GM18870 (cell line): ENCODE results near the gene OR52H1.

Source experiments
- ATAC-seq: cut with Tn5 transposase; IDR thresholded peaks from one replicate; pipeline ENCODE4 v1.9.1; 2021; ENCODE audit warnings: moderate library complexity; ENCODE audit not compliant: unreplicated experiment

Gene OR52H1

DNA sequence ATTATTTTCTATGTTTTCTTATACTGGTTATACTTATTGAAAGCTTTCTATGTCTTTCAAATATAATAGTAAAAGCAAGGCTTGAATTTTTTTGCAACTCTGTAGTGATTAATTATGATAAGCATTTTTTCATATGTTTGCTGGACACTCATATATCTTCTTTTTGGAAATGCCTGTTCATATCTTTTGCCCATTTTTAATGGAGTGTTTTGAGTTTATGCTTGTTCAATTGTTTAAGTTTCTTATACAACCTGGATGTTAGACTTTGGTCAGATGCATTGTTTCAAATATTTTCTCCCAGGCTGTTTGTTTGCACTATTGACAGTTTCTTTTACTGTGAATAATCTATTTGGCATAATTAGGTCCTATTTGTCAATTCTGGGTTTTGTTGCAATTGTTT, 11.9 kb downstream of the OR52H1 start:
- no peak for ATAC-seq

DNA sequence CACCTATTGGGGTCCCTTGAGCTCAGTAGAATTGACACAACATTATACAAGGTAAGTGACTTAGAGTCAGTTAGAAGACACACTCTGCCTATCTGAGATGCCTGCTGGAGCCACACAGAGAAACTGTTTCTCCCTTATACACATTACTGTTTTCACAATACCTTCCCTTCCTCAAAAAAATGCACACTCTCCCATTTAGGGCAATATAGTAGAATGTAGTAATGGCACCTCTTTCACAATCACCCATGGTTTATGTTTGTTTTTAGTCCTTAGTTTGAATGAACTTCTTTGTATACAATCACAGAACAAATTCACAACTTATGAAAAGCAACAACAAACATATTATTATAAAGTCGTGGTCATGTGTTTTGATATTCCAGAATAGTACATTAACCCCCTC, 14.3 kb downstream of the OR52H1 start:
- no peak for ATAC-seq

DNA sequence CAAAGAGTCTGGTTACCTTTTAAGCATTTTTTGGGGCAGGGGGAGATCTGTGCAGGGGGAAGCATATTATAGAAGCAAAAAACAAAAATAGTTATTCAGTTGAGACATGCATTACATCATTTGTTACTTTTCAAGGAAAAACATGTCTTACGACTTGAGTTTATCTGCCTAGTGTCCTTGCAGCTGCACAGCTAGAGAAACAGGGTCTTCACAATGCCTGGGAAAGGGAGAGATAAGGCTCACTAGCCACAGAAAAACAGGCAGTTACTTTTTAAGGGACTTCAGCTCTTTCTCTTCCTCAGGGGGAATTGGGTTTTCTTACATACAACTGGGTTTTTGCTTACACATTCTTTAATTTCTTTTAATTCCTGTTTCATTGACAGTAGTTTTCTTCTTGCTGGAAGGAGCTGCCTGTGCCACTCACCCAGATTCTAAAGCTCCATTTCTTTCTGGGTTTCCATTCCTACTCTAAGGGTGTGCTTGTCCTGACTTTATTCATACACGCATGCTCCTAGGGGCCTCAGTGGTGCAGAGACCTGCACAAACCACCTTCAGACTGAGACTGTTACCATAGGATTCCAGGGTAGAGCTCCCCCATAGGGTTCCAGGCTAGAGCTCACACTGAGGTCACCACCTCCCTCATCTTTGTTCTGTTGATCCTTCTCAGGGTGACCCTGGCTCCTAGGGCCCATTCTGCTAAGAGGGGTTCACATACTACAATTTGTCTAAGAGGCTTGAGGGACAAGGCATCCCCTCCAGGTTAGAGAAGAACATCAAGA, 17.1 kb downstream of the OR52H1 start:
- no peak for ATAC-seq

DNA sequence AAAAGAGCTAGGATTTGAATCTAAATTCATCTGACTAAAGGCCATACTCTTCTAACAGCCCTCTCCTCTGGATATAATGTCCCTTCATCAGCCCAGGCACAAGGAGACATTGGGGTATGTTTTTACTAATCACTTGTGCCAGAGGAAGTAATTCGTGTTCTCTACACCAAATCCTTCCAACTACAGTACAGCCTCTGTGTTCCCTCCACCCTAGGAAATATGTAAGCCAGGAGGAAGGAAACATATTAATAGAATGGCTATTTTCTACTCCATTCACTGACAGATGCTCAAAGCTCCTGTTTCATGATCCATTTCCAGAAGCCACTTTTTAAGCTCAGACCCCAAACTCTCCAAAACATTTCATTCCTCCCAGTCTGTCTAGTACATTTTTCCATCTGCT, 19.8 kb downstream of the OR52H1 start:
- ATAC-seq = no peak

DNA sequence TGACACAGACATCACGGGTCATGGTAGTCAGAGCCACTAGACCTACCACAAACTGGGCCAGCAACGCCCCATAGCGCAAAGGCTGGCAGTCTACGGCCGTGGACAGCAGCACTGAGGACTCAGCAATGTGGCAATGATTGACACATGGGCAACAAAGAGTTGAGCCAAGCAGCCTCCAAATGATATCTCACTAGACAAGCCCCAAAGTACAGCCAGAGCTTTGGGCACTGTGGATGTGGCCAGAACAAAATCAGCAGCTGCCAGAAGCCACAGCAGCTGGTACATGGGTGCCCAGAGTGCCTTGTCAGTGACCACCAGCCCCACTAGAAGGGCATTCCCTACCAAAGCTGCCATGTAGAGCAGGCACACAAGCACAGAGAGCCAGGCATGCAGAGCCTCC, 20.6 kb downstream of the OR52H1 start:
- ATAC-seq = no peak

DNA sequence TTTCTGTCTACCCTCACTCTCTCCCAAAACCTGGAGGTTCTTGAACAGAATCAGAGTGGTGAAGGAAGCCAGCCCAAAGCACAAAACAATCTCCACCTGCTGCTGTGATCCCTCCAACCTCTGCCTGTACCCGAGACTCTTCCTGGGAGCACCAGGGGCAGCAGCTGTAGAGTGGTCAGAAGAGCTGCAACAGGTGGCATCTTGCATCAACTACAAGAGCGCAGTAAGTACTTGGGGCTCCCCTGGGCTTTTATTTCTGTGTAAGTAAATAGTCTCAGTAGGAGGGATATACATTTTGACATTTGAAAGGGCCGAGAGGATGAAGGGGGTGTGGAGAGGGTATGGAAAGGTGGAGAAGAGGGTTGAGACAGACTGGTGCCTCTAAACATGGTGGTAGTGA, 23.6 kb downstream of the OR52H1 start:
- ATAC-seq = no peak

DNA sequence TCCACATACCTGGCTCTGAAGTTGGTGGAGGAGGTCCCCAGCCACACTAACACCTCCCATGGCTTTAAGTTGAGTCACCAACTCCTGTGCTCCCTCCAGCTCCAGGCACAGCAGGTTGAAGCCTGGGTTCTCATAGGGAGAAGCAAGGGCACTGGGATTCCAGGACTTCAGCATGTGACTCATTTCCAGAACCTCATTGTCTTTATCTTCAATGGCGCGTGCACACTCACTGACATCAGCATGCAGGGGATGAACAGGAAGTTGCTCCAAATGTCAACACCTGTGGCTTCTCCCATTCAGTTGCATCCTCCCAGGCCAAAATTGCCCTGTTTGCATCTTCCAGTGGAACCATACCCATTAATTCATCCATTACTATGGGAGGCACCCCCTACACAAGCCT, 26.0 kb downstream of the OR52H1 start:
- no peak for ATAC-seq

DNA sequence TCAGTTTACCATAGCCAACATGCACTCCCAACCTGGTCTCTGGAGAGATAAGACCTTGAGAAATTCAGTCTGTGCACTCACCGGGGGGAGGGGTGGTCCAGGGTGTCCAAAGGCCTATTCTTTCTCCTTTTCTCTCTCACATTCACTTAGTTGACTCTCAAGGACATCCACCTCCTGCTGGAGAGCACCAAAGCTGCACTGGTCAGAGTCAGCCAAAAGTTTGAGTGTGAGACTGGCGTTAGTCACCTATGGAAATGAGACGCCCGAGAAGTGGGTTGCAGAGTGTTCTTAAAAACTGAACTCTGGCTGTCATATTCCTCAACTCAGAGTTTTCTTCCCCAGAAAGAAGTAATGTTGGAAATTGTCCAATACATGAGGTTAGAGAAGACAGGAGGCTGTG, 26.8 kb downstream of the OR52H1 start:
- no peak for ATAC-seq

DNA sequence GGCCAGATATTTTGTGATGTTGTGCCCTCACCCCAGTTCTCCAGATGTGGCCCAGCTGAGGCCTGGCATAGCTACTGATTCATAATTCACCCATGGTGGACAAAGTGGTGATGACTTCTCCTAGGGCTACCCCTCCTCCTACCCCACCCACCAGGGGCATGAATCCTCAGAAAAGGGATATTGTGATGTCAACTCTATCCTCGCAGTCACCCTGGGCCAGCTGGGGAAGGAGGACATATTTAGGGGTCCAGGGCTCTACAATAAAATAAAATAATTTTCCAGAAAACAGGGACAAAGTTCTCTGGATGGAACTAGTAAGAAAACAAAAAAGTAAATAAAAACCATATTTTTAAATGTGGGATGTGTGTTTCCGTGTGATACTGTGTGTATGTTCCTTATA, 31.7 kb downstream of the OR52H1 start, which contains the start of gene UBQLNL:
Gene UBQLNL (minus strand): TSS at position 101 of the 400 bp plus-strand sequence. CDS start 258 bp downstream, outside the sequence.
- no peak for ATAC-seq

DNA sequence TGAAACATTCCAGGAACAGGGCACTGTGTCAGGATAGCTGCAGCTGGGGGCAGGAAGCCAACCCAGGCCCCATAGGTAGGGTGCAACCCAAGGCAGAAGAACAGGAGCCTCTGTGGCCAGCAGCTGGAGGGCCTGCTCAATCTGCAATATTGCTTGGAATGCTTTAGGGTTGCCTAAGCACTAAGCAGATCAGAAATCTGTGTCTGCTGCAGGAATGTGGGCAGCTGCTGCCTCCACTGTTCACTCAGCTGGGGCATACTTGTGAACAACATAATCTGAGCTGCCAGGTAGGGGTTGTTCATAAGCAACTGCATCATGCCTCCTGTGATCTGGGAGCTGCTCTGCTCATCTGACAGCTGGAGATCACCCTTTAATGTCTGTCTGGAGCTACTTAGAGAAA, 33.5 kb downstream of the OR52H1 start:
- ATAC-seq = no peak

DNA sequence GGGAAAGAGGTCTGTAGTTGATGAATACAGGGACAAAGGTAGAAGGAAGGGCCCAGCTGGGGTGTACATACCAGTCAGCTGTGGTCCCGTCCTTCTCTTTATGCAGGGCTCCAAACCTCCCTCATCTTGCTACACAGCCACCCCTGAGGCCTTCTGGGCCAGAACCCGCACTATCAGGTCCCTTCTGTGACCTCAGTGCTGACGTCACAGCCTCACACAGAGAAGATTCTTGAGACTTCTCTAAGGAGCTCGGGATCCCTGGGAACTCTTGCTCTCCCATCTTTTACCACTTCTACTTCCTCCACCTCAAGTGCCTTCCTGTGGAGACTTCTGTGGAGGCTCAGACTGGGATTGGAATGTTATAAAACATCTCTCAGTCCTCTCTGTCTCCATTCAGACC, 38.5 kb downstream of the OR52H1 start, which contains the start of gene UBQLN3:
Gene UBQLN3 (minus strand): TSS at position 155 of the 400 bp plus-strand sequence. CDS start 399 bp downstream, outside the sequence.
- no peak for ATAC-seq

DNA sequence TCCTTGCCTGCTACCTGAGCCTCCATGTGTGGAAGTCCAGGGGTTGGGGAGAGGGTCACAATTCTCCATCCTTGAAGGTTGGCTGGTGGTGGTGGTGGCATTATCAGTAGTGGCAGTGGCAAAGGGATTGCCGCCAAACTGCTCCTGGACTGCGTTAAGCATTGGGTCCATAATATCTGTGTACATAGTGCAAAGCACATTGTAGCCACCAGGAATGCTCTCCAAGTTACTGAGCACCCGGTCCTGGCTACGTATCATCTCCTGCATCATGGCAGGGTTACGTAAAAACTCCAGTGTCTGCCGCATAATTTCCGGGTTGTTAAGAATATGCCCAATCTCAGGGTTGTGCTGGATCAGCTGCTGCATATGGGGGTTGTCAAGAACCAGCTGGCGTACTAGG, 39.7 kb downstream of the OR52H1 start:
- ATAC-seq = no peak

DNA sequence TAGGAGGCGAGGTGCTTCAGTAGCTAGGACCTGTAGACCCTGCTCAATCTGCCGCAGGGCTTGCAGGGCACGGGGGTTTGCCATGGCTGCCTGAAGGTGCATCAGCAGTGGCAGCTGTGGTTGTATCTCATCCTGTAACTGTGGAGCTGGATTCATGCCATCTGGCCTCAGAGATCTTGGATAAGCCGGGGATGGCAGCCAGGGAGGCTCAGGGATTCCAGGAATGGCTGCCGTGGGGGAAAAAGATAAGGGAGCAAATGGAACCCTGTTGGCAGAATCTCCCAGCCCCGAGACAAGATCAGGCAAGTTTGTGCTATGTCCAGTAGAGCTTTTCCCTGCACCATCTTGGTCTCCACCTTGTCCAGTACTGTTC, 40.4 kb downstream of the OR52H1 start:
- ATAC-seq = no peak

DNA sequence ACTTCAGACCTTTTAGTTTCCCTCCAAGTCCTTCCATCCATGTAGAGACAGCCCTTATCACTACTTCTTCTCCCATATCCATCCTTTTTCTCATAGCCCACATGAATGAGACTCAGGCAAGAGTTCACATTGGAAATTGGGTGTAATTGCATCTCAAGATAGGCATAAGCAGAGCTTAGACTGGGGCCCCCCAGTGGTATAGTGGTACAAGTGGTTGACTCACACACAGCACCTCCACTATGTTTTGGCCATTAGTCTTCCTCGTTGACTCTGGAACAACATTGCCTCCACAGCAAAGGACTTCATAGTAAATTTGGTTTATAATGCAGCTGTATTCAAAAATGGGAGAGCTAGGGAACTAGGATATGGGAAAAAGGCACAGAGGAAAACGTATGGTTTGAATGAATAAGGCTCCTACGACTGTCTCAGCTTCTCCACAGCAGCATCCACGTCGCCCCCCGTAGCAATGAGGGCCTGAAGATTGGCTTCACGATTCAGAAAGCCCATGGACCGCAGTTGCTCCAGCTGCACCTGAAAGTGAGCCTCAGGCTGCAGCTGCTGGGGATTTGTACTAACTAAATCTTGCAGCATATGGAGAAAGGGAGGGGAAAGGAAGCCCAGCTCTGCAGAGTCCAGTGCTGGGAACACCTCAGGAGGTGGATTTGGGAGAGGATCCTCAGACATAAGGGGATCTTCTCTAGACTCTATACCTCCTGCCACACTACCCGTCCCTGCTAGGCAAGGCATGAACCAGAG, 41.0 kb downstream of the OR52H1 start:
- no peak for ATAC-seq

DNA sequence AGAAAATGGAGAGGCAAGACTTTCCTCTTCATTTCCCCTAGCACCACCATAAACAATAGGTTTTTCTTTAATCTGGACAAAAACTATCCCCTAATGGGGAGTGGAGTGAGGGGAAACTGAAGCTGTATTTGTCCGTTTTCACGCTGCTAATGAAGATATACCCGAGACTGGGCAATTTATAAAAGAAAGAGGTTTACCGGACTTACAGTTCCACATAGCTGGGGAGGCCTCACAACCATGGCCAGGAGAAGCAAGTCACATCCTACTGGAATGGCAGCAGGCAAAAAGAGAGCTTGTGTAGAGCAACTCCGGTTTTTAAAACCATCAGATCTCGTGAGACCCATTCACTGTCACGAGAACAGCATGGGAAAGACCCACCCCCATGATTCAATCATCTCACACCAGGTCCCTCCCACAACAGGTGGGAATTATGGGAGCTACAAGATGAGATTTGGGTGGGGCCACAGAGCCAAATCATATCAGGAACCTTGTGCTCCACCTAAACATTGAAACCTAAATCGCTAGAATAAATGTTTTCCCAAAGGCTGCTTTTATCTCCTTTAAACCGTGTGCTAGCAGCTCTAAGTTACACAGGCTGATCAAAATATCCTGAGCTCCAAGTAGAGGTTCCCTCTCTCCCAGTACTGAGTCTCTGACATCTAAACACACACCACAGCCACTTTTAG, 42.8 kb downstream of the OR52H1 start:
- ATAC-seq = no peak

DNA sequence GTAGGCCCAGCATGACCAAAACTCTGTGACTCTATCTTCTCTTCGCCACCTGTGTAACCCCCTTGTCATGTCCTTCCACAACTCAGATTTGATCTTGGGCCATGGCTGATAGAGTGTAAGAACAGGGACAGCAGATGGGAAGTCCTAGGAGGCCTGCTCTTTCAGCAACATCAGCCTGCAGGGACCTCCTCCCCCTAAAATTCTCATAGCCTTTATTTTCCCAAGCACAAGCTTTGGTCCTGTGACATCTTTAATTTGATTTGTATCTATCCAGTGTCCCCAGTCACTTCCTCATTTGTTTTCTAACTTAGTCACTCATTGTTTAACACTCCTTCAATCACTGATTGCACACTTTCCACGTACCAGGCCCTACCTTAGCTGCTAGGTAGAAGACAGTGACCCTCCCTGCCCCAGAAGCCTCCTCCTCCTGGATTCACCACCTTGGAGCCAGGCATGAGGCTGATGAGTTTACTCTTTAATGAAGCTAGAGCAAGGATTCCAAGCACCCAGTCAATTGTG, 43.9 kb downstream of the OR52H1 start:
- no peak for ATAC-seq

DNA sequence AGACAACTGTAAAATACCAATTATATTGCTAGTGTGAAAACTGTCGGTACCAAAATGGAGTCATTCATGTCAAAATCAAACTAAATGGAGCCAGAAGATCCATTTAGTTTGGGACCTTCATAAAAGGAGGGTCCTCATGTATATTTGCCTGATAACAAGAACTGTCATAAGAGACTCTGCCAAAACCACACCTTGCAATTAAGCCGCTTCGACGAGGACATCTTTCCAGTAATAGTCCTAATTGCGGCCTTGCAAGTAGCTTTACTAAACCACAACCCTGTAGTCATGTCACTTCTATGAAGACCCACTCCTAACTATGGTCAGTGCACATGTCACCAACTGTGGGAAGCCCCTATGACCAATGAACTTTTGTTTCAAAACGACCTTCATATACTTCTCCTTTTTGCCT, 47.9 kb downstream of the OR52H1 start:
- ATAC-seq = no peak

DNA sequence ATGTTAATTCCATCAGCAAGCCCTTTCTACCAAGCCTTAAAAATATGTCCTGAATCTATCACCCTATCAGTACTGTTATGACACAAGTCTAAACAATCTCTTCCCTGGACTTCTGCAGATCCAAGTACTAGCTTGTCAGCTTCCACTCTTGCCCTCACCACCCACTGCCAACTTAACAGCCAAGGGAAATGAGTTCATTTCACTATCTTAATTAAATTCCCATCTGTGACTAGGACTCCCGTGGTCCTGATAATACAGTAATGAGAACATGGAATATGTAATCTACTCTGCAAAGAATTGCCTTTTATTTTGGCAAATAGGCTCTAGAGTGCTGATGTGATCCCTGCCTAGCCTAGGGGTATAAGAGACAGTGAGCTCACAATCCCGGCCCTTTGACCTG, 48.7 kb downstream of the OR52H1 start:
- no peak for ATAC-seq
